Measurements from ENCODE around the gene KAT7.

GRCh38 chr17:49760296-49760695 is 28.2 kb upstream of the KAT7 start:
- TF ChIP-seq POLR2A (IDR thresholded peaks at IDR 0.05) = no peak
- TF ChIP-seq CTCF (IDR thresholded peaks at IDR 0.05) = no peak
